Measurements from ENCODE around the gene ATG2A. TPM values are rescaled to one million over a fixed set of nuclear protein-coding genes. Genes with fewer than 3 reads are reported as not detected.

The ATG2A gene
- total RNA-seq, 1 donor from 2014 or later: 7.2 TPM

DNA sequence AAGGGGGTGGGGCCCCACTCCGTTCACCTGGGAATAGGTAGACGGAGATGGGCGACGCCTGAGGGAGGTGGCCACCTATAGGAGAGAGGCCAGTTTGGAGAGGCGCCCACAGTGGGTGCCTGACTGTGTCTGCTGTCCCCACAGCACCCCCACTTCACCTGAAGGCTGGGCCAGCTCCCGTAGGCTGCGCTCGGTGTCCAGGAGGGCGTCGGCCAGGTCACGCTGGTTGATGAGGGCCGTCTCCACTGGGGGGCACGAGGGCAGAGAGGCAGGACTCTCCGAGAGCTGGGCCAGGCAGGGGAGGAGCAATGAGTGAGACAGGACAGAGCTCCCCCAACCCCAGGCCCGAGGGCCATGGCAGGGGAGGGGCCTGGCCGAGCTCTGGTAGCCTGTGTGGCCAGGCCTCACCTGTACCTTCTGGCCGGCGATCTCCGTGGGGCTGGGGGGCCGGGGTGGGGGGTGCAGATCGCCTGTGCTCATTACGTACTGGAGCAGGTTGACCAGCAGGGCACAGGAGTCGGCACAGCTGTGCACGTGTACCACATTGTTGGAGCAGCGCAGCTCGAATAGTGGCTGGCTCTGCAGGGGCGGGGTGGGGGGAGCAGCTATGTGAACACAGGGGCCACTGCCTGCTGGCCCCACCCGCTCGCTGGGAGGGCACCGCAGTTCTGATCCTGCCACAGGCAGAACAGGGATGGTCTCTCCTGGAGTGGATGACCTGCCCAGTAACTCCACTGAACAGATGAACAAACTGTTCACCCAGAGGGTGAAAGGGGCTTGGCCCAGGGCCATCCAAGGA lies 14.7 kb downstream of the ATG2A start:
- no peak for DNase-seq (ENCODE audit: low read depth in 2 of 2)

DNA sequence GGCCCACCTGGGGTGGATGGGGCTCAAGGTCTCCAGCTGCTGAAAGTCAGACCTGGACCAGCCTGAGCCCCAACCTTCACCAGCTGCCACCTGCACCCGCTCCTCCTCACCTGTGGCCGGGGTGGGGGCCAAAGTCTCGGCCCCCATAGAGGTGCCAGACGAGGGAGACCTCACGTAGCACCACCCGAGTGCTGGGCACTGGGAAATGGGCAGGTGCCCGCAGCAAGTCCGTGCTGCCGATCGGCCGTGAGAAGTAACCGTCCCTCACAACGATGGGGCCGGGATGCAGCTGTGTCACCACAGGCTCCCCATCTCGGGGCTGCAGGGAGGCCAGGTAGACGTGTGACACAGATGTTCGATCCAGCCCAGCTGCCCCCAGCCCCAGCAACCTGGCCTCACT lies 16.2 kb downstream of the ATG2A start:
- DNase-seq (ENCODE audit: low read depth in 2 of 2): no peak

- DNase-seq (ENCODE audit: low read depth in 2 of 2): peak in 1 of 2 donors; percentile 47
Observed at GRCh38 chr11:64900263-64900678, 16.7 kb downstream of the ATG2A start.

DNA sequence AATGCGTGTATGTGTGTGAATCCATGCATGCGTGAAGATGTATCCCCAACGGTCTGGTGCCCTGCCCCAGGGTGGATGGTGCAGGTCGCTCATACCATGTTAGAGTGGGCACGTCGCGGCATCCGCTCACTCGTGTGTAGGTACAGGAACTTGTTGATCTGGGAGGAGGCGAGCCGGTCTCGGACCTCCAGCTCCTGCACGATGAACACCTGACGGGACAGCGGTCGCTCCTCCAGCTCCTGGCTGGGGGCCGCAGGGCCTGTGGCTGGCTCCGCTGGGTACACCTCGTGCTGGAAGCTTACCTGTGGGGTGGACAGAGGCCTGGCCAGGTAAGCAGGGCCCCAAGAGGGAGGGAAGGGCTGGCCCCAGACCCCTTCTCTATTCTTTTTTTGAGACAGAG lies 18.5 kb downstream of the ATG2A start:
- no peak for DNase-seq (ENCODE audit: low read depth in 2 of 2)

DNA sequence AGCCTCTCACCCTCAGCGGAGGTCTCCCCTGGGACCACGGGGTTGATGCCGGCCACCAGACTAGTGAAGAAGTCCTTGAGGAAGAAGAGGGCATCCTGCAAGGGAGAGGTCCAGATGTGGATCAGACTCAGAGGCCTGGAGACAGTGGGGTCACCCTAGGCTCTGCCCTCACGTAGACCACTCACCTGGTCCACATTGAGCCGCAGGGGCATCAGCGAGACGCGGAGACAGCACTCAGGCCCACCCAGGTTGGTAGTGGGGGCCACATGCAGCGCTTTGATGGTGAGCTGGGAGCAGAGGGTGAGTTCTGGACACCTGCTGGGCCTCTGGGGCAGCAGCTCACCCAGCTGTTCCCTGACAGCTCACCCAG lies 18.9 kb downstream of the ATG2A start:
- DNase-seq (ENCODE audit: low read depth in 2 of 2): no peak

- no peak for DNase-seq (ENCODE audit: low read depth in 2 of 2)
Observed at GRCh38 chr11:64897381-64898075, 19.5 kb downstream of the ATG2A start.

DNA sequence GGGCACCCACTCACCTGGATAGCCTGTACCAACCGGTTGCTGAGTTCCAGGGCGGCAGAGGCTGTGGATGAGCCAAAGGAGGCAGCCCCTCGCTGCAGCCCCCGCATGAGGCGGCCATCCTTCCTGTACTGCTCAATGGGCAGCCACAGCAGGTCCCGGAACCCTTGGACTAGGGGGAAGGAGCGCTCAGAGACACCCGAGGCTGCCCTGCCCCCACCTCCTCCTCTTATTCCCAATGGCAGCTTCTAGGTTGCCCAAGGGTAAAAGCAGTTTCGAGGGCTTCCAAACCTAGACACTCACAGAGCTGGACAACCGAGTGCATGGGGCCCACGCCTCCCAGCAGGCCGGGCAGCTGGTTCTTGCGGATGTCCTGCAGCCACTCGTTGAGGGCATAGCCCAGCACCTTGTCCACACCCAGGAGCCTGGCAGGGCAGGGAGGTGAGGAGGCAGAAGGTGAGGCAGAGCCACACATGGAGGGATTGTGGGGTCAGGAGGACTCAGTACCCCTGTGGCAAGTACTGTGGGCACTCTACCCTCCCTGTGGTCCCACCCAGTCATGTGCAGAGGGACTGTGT lies 20.5 kb downstream of the ATG2A start:
- no peak for DNase-seq (ENCODE audit: low read depth in 2 of 2)

DNA sequence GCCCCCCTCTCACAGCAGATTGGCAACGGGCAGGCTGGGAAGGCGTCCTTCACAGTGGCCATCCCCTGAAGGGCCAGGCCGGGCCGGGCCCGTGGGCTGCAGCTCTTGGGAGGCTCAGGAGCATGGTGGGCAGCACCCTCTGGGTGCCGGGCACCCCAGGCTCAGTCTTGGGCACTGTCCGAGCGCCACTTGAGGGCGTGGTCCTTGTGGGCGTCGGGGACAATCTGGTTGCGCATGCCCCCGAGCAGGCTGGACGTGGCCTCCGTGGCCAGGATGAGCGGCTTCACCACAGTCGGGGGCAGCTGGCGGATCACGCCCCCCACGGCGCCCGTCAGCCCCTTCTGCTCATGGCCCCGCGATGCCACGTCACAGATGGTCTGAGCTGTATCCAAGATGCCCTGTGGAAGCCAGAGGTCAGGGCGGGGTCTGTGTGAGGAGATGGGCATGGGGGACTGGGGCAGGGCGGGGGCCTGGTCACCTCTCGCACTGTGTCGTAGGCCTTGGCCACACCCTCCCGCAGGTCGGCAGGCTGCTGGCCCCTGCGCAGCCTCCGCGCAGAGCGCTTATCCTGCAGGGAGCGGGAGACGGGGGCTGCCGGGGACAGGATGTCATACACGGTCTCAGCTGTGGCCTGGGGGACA lies 22.1 kb downstream of the ATG2A start:
- no peak for DNase-seq (ENCODE audit: low read depth in 2 of 2)

- DNase-seq (ENCODE audit: low read depth in 2 of 2): peak in 1 of 2 donors; percentile 66
Observed at GRCh38 chr11:64894070-64894811, 22.8 kb downstream of the ATG2A start.

GRCh38 chr11:64893194-64894069 lies 23.6 kb downstream of the ATG2A start:
- no peak for DNase-seq (ENCODE audit: low read depth in 2 of 2)

GRCh38 chr11:64892838-64893193 lies 24.2 kb downstream of the ATG2A start:
- DNase-seq (ENCODE audit: low read depth in 2 of 2): no peak

- DNase-seq (ENCODE audit: low read depth in 2 of 2): no peak
Observed at GRCh38 chr11:64892411-64892831, 24.6 kb downstream of the ATG2A start.

DNA sequence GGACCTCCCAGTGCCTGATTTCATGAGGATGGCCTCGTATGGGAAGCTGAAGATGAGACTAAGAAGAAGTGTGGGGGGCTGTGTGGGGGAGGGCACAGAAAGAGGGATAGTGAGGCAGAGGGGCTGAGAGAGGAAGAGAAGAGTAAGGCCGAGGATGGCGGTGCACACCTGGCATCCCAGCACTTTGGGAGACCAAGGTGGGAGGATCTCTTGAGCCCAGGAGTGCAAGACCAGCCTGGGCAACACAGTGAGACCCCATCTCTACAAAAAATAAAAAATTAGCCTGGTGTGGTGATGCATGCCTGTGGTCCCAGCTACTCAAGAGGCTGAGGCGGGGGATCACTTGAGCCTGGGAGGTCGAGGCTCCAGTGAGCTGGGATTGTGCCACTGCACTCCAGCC lies 25.1 kb downstream of the ATG2A start:
- DNase-seq (ENCODE audit: low read depth in 2 of 2): no peak

DNA sequence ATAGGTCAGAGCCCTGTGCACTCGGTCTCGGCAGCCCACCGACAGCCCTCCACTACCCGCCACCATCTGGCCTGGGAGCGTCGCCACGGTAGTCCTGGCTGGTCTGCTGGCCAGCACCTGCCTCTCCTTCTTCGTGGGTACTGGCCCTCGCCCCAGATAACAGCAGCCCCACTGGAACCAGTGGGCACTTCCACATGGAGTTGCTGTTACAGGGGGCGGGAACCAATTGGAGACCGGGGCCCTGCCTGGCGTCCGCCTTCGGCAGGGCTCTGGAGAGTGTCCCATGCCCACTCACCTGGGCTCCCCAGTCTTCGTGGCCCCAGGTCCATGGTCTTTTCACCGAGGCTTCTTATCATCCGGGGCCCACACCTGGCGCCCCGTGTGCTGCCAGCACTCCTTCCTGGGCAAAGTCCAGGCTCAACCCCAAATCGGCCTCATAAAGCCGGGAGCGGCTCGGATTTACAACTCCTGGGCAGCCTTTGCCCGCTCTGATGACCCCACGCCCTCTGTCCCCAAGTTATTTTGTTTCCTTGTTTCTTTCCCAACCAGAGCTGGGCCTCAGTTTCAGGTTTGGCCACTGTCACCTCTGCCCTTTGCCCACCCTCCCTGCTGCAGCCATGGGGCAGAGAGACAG lies 25.7 kb downstream of the ATG2A start:
- no peak for DNase-seq (ENCODE audit: low read depth in 2 of 2)

- DNase-seq (ENCODE audit: low read depth in 2 of 2): no peak
Observed at GRCh38 chr11:64890522-64890939, 26.5 kb downstream of the ATG2A start.

DNA sequence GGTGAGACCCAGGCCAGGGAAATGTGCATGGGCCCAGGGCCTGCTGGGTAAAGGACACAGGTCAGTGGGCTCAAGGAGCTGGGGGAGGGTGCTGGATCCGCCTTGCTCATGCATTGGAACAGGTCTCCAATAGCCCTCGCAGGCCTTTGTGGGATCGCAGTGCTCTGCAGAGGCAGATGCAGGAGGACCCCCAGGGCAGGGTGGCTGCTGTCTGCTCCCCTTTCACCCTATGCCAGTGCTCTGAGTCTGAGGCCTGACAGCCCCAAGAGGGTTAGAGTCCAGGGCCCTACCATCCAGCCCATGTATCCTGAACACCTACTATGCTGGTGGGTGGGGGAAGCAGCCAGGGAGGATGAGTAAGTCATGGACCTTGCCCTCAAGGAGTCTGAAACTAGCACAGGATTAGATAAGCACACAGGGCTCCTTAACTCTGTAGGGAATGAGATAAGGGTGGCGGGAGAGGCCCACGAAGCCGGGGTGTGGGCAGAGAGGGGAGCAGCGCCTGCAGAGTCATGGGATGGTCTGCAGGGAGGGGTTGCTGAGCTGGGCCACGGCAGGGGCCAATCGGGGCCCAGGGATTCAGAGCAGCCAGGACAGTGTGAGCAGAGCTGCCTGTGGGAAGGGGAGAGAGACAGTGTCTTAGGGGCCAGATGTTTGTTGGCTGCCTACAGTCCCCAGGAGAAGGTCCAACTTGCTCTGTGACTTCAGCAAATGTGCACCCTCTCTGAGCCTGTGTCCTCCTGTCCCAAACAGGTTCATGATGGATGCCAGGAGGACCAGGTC lies 28.1 kb downstream of the ATG2A start:
- no peak for DNase-seq (ENCODE audit: low read depth in 2 of 2)

- no peak for DNase-seq (ENCODE audit: low read depth in 2 of 2)
Observed at GRCh38 chr11:64888406-64888728, 28.6 kb downstream of the ATG2A start.

DNA sequence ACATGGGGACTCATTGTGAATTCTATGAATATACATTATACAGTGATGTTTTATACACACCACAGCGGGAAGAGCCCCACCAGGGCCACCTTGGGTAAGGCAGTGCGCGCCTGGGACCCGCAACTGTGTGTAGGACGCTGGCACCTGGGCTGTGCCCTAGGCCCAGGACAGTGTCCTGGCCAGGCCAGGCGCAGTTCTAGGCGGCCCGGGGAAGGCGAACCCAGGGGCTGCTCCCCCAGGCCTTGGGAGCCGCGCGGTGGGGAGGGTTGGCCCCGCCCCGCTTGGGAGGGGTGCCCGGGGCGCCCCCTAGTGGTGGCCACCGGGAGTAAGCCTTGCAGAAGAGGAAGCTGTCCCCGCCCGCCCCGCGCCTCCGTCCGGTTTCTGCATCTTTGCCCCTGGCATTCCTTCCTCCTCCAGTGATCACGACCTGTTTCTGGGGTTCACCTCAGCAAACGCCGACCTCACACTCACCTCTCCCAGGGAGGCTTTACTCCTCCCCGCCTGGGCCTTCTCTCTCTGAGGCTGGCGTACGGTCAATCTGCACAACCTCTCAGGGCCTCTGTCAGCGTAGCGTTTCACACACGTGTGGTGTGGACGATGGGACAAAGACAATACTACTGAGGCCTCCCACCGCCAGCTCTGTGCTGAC lies 29.1 kb downstream of the ATG2A start:
- peak in 1 of 2 donors; percentile 61 for DNase-seq (ENCODE audit: low read depth in 2 of 2)

GRCh38 chr11:64887234-64887756 lies 29.7 kb downstream of the ATG2A start:
- no peak for DNase-seq (ENCODE audit: low read depth in 2 of 2)

All from dermis microvascular lymphatic vessel endothelial cell (primary cell).